ENCODE data around the gene MCU.
A peak's percentile ranks its signal among the peaks of the same experiment; 100 is the strongest.

DNA sequence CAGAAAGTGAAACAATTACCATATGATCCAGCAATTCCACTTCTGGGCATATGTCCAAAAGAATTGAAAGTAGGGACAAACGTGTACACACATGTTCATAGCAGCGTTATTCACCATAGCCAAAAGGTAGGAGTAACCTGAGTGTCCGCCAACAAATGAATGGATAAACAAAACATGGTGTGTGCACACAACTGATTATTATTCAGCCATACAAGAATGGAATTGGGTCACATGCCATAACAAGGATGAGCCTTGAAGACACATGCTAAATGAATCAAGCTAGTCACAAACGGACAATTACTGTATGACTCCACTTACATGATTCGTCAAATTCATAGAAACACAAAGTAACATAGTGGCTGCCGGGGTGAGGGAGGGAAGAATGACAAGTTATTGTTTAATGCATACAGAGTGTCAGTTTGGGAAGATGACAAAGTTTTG is 197.5 kb downstream of the MCU start:
- TF ChIP-seq POLR2AphosphoS5 (IDR thresholded peaks at IDR 0.05; ENCODE audit: insufficient read depth in 1 of 2, low read depth in 1 of 2) (peak in 1 of 2 donors; percentile 83), POLR2A (IDR thresholded peaks at IDR 0.05) (no peak)
